ENCODE results near the gene TNRC18.

The TNRC18 gene

DNA sequence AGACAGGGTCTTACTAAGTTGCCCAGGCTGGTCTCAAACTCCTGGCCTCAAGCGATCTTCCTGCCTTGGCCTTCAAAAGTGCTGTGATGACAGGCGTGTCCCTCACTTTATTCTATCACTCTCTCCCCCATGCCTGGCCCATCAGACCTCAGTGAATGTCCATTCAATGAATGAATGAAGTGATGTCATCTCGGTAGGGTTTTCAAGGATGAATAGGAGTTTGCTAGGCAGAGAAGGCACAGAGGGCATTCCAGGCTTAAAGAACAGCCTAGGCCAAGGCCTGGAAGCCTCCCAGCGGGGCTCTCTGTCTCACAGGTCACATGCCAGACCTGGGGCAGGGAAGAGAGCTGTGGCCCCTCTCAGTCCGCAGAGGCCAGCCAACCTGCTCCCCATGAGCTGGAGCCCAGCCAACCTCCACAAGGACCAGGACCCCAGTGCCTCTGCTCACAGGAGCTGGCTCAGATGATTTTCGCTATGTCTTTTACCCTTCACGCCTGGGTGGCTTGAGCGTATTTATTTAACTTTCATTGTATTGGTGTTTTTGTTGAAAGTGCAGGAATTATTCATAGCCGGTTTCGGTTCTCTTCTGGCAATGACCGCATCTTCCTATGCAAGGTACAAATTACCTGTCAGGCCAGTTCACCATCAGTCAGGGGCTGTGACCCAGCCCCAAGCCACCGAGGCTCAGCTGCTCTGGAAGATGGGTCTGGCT lies 11.8 kb upstream of the TNRC18 start:
- H3K4me2 ChIP-seq (ENCODE audit: insufficient read depth, low read length) = no peak overlapping the region
- H3K9ac ChIP-seq (ENCODE audit: low read depth, low read length) = no peak overlapping the region
- DNase-seq (no peak), ATAC-seq (ENCODE audit: insufficient read depth, low read depth) (no peak)
- H3K9me3 ChIP-seq (ENCODE audit: insufficient read depth, low read length, severe bottlenecking) = no peaks in the 10 kb centered on the region
- no peak overlapping the region for H3K27ac ChIP-seq (ENCODE audit: low read length)
- no peaks in the 10 kb centered on the region for H3K79me2 ChIP-seq (ENCODE audit: insufficient read depth, low read length)
- TF ChIP-seq EZH2 (IDR thresholded peaks at IDR 0.05; ENCODE audit: borderline replicate concordance, low read depth, low read length, severe bottlenecking) = no peak
- TF ChIP-seq, protein P1, sequence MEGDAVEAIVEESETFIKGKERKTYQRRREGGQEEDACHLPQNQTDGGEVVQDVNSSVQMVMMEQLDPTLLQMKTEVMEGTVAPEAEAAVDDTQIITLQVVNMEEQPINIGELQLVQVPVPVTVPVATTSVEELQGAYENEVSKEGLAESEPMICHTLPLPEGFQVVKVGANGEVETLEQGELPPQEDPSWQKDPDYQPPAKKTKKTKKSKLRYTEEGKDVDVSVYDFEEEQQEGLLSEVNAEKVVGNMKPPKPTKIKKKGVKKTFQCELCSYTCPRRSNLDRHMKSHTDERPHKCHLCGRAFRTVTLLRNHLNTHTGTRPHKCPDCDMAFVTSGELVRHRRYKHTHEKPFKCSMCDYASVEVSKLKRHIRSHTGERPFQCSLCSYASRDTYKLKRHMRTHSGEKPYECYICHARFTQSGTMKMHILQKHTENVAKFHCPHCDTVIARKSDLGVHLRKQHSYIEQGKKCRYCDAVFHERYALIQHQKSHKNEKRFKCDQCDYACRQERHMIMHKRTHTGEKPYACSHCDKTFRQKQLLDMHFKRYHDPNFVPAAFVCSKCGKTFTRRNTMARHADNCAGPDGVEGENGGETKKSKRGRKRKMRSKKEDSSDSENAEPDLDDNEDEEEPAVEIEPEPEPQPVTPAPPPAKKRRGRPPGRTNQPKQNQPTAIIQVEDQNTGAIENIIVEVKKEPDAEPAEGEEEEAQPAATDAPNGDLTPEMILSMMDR (IDR thresholded peaks at IDR 0.05; ENCODE audit: borderline replicate concordance, extremely low read depth, low read length, poor library complexity, severe bottlenecking) = no peak
- H2AFZ ChIP-seq (ENCODE audit: low read depth, low read length) = no peak overlapping the region
- H3K36me3 ChIP-seq (ENCODE audit: insufficient read depth, low read length) = no peaks in the 10 kb centered on the region
- H3K4me1 ChIP-seq (ENCODE audit: insufficient read depth, low read length) = no peaks in the 10 kb centered on the region
- 0 out of 2 replicates have a peak, but pooled peaks cover under 1% of the 10 kb centered on the region for H4K20me1 ChIP-seq (ENCODE audit: insufficient read depth, low read length)
- H3K27me3 ChIP-seq (ENCODE audit: insufficient read depth, low read length, poor library complexity) = peaks cover 2% of the 10 kb centered on the region
- no peak overlapping the region for H3K4me3 ChIP-seq (ENCODE audit: low read depth in 1 of 2, low read length in 2 of 2)

DNA sequence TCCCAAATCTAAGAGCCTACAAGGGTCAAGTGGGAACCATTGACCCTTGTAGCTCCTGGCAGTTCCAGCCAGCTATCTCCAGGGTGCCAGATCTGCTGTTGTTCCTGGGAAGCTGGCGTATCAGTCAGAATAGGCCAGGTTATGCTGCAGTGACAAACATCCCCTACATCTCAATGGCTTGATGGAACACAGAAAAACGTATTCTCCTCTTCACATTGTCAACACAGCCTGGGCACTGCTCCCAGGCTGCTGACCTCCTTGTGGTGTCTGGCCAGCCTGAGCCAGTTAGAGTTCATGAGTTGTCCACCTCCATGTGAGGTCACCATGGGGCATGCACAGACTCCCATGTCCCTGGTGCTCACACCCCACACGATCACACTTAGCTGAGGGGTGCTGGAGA lies 9.5 kb upstream of the TNRC18 start:
- Histone ChIP-seq H3K4me2 (ENCODE audit: insufficient read depth, low read length) (no peak overlapping the region), H4K20me1 (ENCODE audit: insufficient read depth, low read length) (peaks cover 21% of the 10 kb centered on the region), H3K79me2 (ENCODE audit: insufficient read depth, low read length) (no peaks in the 10 kb centered on the region), H3K4me3 (ENCODE audit: low read depth in 1 of 2, low read length in 2 of 2) (no peak overlapping the region), H3K27me3 (ENCODE audit: insufficient read depth, low read length, poor library complexity) (peaks cover 25% of the 10 kb centered on the region), H3K4me1 (ENCODE audit: insufficient read depth, low read length) (no peaks in the 10 kb centered on the region), H3K27ac (ENCODE audit: low read length) (no peak overlapping the region), H3K9ac (ENCODE audit: low read depth, low read length) (no peak overlapping the region), H3K9me3 (ENCODE audit: insufficient read depth, low read length, severe bottlenecking) (no peaks in the 10 kb centered on the region), H3K36me3 (ENCODE audit: insufficient read depth, low read length) (no peaks in the 10 kb centered on the region), H2AFZ (ENCODE audit: low read depth, low read length) (no peak overlapping the region)
- TF ChIP-seq, protein P1 (IDR thresholded peaks at IDR 0.05; ENCODE audit: borderline replicate concordance, extremely low read depth, low read length, poor library complexity, severe bottlenecking) = no peak
- TF ChIP-seq EZH2 (IDR thresholded peaks at IDR 0.05; ENCODE audit: borderline replicate concordance, low read depth, low read length, severe bottlenecking) = no peak
- DNase-seq (no peak), ATAC-seq (ENCODE audit: insufficient read depth, low read depth) (no peak)

DNA sequence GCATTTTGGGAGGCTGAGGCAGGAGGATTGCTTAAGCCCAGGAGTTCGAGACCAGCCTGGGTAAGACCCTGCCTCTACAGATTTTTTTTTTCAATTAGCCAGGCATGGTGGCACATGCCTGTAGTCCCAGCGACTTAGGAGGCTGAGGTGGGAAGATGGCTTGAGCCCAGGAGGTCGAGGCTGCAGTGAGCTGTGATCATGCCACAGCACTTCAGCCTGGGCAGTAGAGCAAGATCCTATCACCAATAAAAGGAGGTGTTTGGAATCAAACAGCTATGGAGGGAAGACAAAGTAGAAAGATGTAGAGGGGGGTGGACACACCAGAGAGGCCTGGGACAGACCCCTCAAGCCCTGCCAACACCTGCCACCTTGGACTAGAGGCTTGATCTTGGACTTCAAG lies 9.1 kb upstream of the TNRC18 start:
- H4K20me1 ChIP-seq (ENCODE audit: insufficient read depth, low read length) = peaks cover 24% of the 10 kb centered on the region
- TF ChIP-seq, protein P1 (IDR thresholded peaks at IDR 0.05; ENCODE audit: borderline replicate concordance, extremely low read depth, low read length, poor library complexity, severe bottlenecking) = no peak
- no peak for TF ChIP-seq EZH2 (IDR thresholded peaks at IDR 0.05; ENCODE audit: borderline replicate concordance, low read depth, low read length, severe bottlenecking)
- no peak overlapping the region for H3K4me3 ChIP-seq (ENCODE audit: low read depth in 1 of 2, low read length in 2 of 2)
- DNase-seq = no peak
- no peaks in the 10 kb centered on the region for H3K36me3 ChIP-seq (ENCODE audit: insufficient read depth, low read length)
- no peak overlapping the region for H3K9ac ChIP-seq (ENCODE audit: low read depth, low read length)
- no peak for ATAC-seq (ENCODE audit: insufficient read depth, low read depth)
- H3K27me3 ChIP-seq (ENCODE audit: insufficient read depth, low read length, poor library complexity) = peaks cover 30% of the 10 kb centered on the region
- no peak overlapping the region for H3K4me2 ChIP-seq (ENCODE audit: insufficient read depth, low read length)
- no peaks in the 10 kb centered on the region for H3K9me3 ChIP-seq (ENCODE audit: insufficient read depth, low read length, severe bottlenecking)
- H2AFZ ChIP-seq (ENCODE audit: low read depth, low read length) = no peak overlapping the region
- H3K79me2 ChIP-seq (ENCODE audit: insufficient read depth, low read length) = no peaks in the 10 kb centered on the region
- no peaks in the 10 kb centered on the region for H3K4me1 ChIP-seq (ENCODE audit: insufficient read depth, low read length)
- H3K27ac ChIP-seq (ENCODE audit: low read length) = no peak overlapping the region

Measured in DND-41 (cell line).